PC-3 (cell line): Measurements from ENCODE around the gene LRP2.

Experiments
- EZH2 ChIP-seq: fragments of 300-600 bp; sonication (generic); IDR thresholded peaks from one replicate; pipeline ENCODE4 v1.6.1; 2017; ENCODE audit warnings: antibody characterized with exemption, mild to moderate bottlenecking, low read length; ENCODE audit not compliant: unreplicated experiment
- EZH2phosphoT487 ChIP-seq: fragments of 300-600 bp; sonication (generic); IDR thresholded peaks from 2 replicates; pipeline ENCODE4 v1.6.1; 2018; ENCODE audit warnings: mild to moderate bottlenecking, antibody characterized with exemption, low read length, borderline replicate concordance
- TF ChIP-seq, protein P1 (sequence below): fragments of 300-600 bp; sonication (generic); conservative IDR thresholded peaks from 2 replicates; pipeline ENCODE4 v1.5.1; 2017; ENCODE audit warnings: antibody characterized with exemption, low read depth, mild to moderate bottlenecking, low read length

GRCh38 chr2:169343202-169343601 lies 19.1 kb downstream of the LRP2 start:
- TF ChIP-seq, protein P1, sequence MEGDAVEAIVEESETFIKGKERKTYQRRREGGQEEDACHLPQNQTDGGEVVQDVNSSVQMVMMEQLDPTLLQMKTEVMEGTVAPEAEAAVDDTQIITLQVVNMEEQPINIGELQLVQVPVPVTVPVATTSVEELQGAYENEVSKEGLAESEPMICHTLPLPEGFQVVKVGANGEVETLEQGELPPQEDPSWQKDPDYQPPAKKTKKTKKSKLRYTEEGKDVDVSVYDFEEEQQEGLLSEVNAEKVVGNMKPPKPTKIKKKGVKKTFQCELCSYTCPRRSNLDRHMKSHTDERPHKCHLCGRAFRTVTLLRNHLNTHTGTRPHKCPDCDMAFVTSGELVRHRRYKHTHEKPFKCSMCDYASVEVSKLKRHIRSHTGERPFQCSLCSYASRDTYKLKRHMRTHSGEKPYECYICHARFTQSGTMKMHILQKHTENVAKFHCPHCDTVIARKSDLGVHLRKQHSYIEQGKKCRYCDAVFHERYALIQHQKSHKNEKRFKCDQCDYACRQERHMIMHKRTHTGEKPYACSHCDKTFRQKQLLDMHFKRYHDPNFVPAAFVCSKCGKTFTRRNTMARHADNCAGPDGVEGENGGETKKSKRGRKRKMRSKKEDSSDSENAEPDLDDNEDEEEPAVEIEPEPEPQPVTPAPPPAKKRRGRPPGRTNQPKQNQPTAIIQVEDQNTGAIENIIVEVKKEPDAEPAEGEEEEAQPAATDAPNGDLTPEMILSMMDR, result no peak
- TF ChIP-seq EZH2phosphoT487 (no peak), EZH2 (no peak)
